Caco-2 (cell line): ENCODE results near the gene ADGRB2. TPM values are rescaled to one million over a fixed set of nuclear protein-coding genes. Genes with fewer than 3 reads are reported as not detected.

Experiments used
- BruUV-seq: library from RNA; stranded (reverse); fragments of 400-500 nt; replicated peaks from 2 replicates; lab custom pipeline; 2021; lab: Mats Ljungman, UMichigan
- CTCF ChIA-PET: fragments of 300-600 bp; sonication (Branson Sonifier 250); formaldehyde crosslinking; loops from one replicate; lab custom pipeline; 2022; ENCODE audit warnings: antibody characterized with exemption; lab: Charles Lee
- POLR2A ChIA-PET: fragments of 300-600 bp; sonication (Branson Sonifier 250); formaldehyde crosslinking; loops from one replicate; lab custom pipeline; 2022; ENCODE audit warnings: antibody characterized with exemption; lab: Charles Lee
- DNase-seq, 2 experiments: peaks; one replicate each; pipeline versions ENCODE4 v3.0.0 to v3.0.0-alpha.2; 2020 to 2022
- H3K27me3 ChIP-seq: replicated peaks from 2 replicates; pipeline ENCODE4 v1.6.0; 2011; ENCODE audit warnings: low read length; ENCODE audit not compliant: control insufficient read depth, insufficient read depth
- H3K36me3 ChIP-seq: 2 replicates; pipeline ENCODE4 v1.5.1; 2011; ENCODE audit warnings: low read length; ENCODE audit not compliant: control insufficient read depth, insufficient read depth
- H3K4me1 ChIP-seq: fragments of 250-450 bp; sonication (Bioruptor Pico); 2 replicates; pipeline ENCODE4 v1.5.1; 2020; ENCODE audit warnings: mild to moderate bottlenecking
- H3K4me3 ChIP-seq: 2 replicates; pipeline ENCODE4 v1.5.1; 2011; ENCODE audit warnings: low read depth, mild to moderate bottlenecking, control low read depth, low read length
- H3K9me3 ChIP-seq: fragments of 250-450 bp; sonication (Bioruptor Pico); 2 replicates; pipeline ENCODE4 v1.5.1; 2020; ENCODE audit warnings: mild to moderate bottlenecking, moderate library complexity
- H3K27ac Mint-ChIP-seq: one replicate; pipeline ENCODE4 v1.8.0; 2022; ENCODE audit warnings: mixed read lengths; ENCODE audit not compliant: unreplicated experiment
- H3K27me3 Mint-ChIP-seq: one replicate; pipeline ENCODE4 v1.8.0; 2022; ENCODE audit warnings: mixed read lengths; ENCODE audit not compliant: insufficient read depth, unreplicated experiment
- H3K36me3 Mint-ChIP-seq: one replicate; pipeline ENCODE4 v1.8.0; 2022; ENCODE audit warnings: mild to moderate bottlenecking, mixed read lengths; ENCODE audit not compliant: insufficient read depth, unreplicated experiment
- H3K4me1 Mint-ChIP-seq: one replicate; pipeline ENCODE4 v1.8.0; 2022; ENCODE audit warnings: low read depth, mixed read lengths; ENCODE audit not compliant: unreplicated experiment
- H3K4me3 Mint-ChIP-seq: one replicate; pipeline ENCODE4 v1.8.0; 2022; ENCODE audit warnings: mild to moderate bottlenecking, moderate library complexity, mixed read lengths; ENCODE audit not compliant: unreplicated experiment
- H3K9me3 Mint-ChIP-seq: one replicate; pipeline ENCODE4 v1.8.0; 2022; ENCODE audit warnings: mixed read lengths; ENCODE audit not compliant: unreplicated experiment
- CTCF ChIP-seq, 2 experiments: fragments of 200-600 bp in 1 of 2; IDR thresholded peaks; 1 replicate in 1 of 2; 2 replicates in 1 of 2; pipeline versions ENCODE4 v1.5.1 to v1.8.0; 2011 to 2022; ENCODE audit warnings: antibody characterized with exemption in 1 of 2, control low read depth in 1 of 2, inconsistent platforms in 1 of 2, low read depth in 1 of 2, low read length in 1 of 2, mild to moderate bottlenecking in 1 of 2, moderate library complexity in 1 of 2; ENCODE audit not compliant: insufficient read depth in 1 of 2, severe bottlenecking in 1 of 2, unreplicated experiment in 1 of 2
- intact Hi-C: fragments of 100-400 bp; cut with micrococcal nuclease; formaldehyde crosslinking; loops from one replicate; pipeline ENCODE4 v1.10.0; 2022; ENCODE audit not compliant: unreplicated experiment
- microRNA-seq: library from miRNA; unstranded; fragments of <30 nt; microRNA quantifications from one replicate; pipeline ENCODE4 v1.2.0, GENCODE V29; 2022
- total RNA-seq: library from RNA; stranded (reverse); gene quantifications from 2 replicates; pipeline ENCODE4 v1.2.3, GENCODE V29; 2022

ADGRB2 gene
- total RNA-seq, 1 experiment from 2014 or later: 2.2 TPM

GRCh38 chr1:31678681-31679080, 85.5 kb downstream of the ADGRB2 start:
- intact Hi-C loops: no loop called here
- no peak for TF ChIP-seq CTCF (IDR thresholded peaks at IDR 0.05; ENCODE audit: insufficient read depth in 1 of 2, low read depth in 1 of 2, low read length in 1 of 2, severe bottlenecking in 1 of 2, unreplicated experiment in 1 of 2)

GRCh38 chr1:31677949-31678348, 86.2 kb downstream of the ADGRB2 start:
- intact Hi-C loops: no loop called here
- ChIA-PET CTCF (no interaction called here), POLR2A (no interaction called here)
- Mint-ChIP-seq H3K36me3 (no peaks in the 10 kb centered on the region), H3K4me3 (no peak overlapping the region), H3K4me1 (peaks cover 7% of the 10 kb centered on the region), H3K27me3 (no peaks in the 10 kb centered on the region), H3K27ac (no peak overlapping the region), H3K9me3 (no peaks in the 10 kb centered on the region)
- Histone ChIP-seq H3K36me3 (no peaks in the 10 kb centered on the region), H3K4me1 (no peaks in the 10 kb centered on the region), H3K27me3 (no peaks in the 10 kb centered on the region), H3K4me3 (no peak overlapping the region), H3K9me3 (no peaks in the 10 kb centered on the region)
- no peak for DNase-seq
- TF ChIP-seq CTCF (IDR thresholded peaks at IDR 0.05; ENCODE audit: insufficient read depth in 1 of 2, low read depth in 1 of 2, low read length in 1 of 2, severe bottlenecking in 1 of 2, unreplicated experiment in 1 of 2): no peak
- BruUV-seq: no TSS peak

More at GRCh38 chr1:31678681-31679080, 85.5 kb downstream of the ADGRB2 start:
- H3K9me3 ChIP-seq: no peaks in the 10 kb centered on the region
- no peaks in the 10 kb centered on the region for H3K36me3 ChIP-seq
- Mint-ChIP-seq H3K27ac (no peak overlapping the region), H3K27me3 (no peaks in the 10 kb centered on the region), H3K4me3 (no peak overlapping the region), H3K4me1 (peaks cover 7% of the 10 kb centered on the region), H3K9me3 (no peaks in the 10 kb centered on the region), H3K36me3 (no peaks in the 10 kb centered on the region)
- H3K4me3 ChIP-seq: no peak overlapping the region
- H3K4me1 ChIP-seq: no peaks in the 10 kb centered on the region
- ChIA-PET CTCF (no interaction called here), POLR2A (no interaction called here)
- no TSS peak for BruUV-seq
- no peak for DNase-seq
- H3K27me3 ChIP-seq: no peaks in the 10 kb centered on the region

- Mint-ChIP-seq H3K27me3 (no peaks in the 10 kb centered on the region), H3K36me3 (no peaks in the 10 kb centered on the region), H3K4me1 (peaks cover 7% of the 10 kb centered on the region), H3K27ac (no peak overlapping the region), H3K4me3 (no peak overlapping the region), H3K9me3 (no peaks in the 10 kb centered on the region)
- DNase-seq: no peak
- Histone ChIP-seq H3K4me3 (no peak overlapping the region), H3K36me3 (no peaks in the 10 kb centered on the region), H3K4me1 (no peaks in the 10 kb centered on the region), H3K9me3 (no peaks in the 10 kb centered on the region), H3K27me3 (no peaks in the 10 kb centered on the region)
- CTCF ChIA-PET: interaction anchor here (0.6 kb wide), 1 partner anchor 112 kb away, joined by 3 read pairs; no protein-coding TSS in a partner anchor
- POLR2A ChIA-PET: no interaction called here
- intact Hi-C loops: no loop called here
- BruUV-seq: no TSS peak
- no peak for TF ChIP-seq CTCF (IDR thresholded peaks at IDR 0.05; ENCODE audit: insufficient read depth in 1 of 2, low read depth in 1 of 2, low read length in 1 of 2, severe bottlenecking in 1 of 2, unreplicated experiment in 1 of 2)
Measured at GRCh38 chr1:31677401-31677800, 86.7 kb downstream of the ADGRB2 start.

Small RNAs within 50 kb of the gene (microRNA-seq; reads per million reads assigned to microRNA genes)
- not detected for gene MIR4254

Other genes with a start within 250 kb of the ADGRB2 start
- gene TINAGL1, start 187.8 kb downstream of the ADGRB2 start, total RNA-seq: 89.3 and 101 TPM in 2 replicates
- not detected in 2 replicates for gene HCRTR1, start 146.7 kb downstream of the ADGRB2 start, total RNA-seq
- 21.9 and 22.1 TPM in 2 replicates for gene PEF1, start 119.5 kb downstream of the ADGRB2 start, total RNA-seq
- gene COL16A1, start 60.3 kb downstream of the ADGRB2 start, total RNA-seq: 0.44 and 0.50 TPM in 2 replicates
- gene SPOCD1, start 51.7 kb upstream of the ADGRB2 start, total RNA-seq: 0.26 and 0.66 TPM in 2 replicates
- gene PTP4A2, start 174.0 kb upstream of the ADGRB2 start, total RNA-seq: 150 and 169 TPM in 2 replicates
- 131 and 137 TPM in 2 replicates for gene KHDRBS1, start 249.5 kb upstream of the ADGRB2 start, total RNA-seq